ENCODE data around the gene MARVELD2.
"Not testable (repeated sequence)": the region's sequence is repeated elsewhere in the genome, so short reads cannot be mapped to it uniquely, and the experiment has no call there.

MARVELD2 gene

DNA sequence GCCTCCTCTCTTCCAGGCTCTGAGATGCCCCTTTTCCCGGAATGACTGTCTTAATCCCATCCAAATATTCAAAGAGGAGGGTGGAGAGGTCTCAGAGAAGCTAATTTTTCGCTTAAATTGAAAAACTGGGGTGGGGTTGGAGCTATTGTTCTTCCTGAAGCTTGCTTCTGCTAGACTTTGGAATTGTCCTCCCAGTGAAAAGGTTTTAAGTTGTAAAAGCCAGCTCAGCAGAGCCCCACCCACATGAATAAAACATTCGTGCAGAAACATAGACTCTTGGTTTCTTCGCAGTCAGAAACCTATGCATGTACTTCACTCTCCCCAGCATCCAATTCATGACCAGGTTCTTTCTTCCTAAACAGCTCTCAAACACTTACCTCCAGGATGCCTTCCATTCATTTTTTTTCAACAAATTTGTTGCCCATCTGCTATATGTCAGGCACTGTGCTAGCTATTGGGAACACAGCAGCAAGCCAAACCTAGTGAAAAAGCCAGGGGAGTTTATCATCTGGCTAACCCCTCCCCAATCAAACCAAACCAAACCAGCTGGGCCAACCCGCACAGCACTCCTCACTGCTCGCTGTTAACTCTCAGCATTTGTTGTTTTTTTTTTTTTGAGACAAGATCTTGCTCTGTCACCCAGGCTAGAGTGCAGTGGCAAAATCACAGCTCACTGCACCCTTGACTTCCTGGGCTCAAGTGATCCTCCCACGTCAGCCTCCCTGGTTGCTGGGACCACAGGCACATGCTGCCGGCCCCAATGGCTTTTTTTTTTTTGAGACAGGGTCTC is 39.7 kb downstream of the MARVELD2 start:
- no peak overlapping the region for H3K27ac ChIP-seq
- H4K20me1 ChIP-seq (ENCODE audit: insufficient read depth) = no peaks in the 10 kb centered on the region
- no peaks in the 10 kb centered on the region for H3K79me2 ChIP-seq (ENCODE audit: insufficient read depth, low read depth)
- H3K4me2 ChIP-seq = no peak overlapping the region
- no peak overlapping the region for H3K4me3 ChIP-seq (IDR thresholded peaks at IDR 0.05; ENCODE audit: insufficient read depth, low read depth, low read length)
- TF ChIP-seq, protein P1, sequence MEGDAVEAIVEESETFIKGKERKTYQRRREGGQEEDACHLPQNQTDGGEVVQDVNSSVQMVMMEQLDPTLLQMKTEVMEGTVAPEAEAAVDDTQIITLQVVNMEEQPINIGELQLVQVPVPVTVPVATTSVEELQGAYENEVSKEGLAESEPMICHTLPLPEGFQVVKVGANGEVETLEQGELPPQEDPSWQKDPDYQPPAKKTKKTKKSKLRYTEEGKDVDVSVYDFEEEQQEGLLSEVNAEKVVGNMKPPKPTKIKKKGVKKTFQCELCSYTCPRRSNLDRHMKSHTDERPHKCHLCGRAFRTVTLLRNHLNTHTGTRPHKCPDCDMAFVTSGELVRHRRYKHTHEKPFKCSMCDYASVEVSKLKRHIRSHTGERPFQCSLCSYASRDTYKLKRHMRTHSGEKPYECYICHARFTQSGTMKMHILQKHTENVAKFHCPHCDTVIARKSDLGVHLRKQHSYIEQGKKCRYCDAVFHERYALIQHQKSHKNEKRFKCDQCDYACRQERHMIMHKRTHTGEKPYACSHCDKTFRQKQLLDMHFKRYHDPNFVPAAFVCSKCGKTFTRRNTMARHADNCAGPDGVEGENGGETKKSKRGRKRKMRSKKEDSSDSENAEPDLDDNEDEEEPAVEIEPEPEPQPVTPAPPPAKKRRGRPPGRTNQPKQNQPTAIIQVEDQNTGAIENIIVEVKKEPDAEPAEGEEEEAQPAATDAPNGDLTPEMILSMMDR (conservative IDR thresholded peaks at IDR 0.05; ENCODE audit: low read depth, low read length) = no peak
- H2AFZ ChIP-seq (ENCODE audit: low read depth) = no peak overlapping the region
- H3K36me3 ChIP-seq (ENCODE audit: insufficient read depth) = no peaks in the 10 kb centered on the region
- no peak overlapping the region for H3K9ac ChIP-seq
- H3K27me3 ChIP-seq (ENCODE audit: insufficient read depth, low read depth) = no peaks in the 10 kb centered on the region
- H3K4me1 ChIP-seq (ENCODE audit: low read depth, poor library complexity, severe bottlenecking) = no peaks in the 10 kb centered on the region

- not testable (repeated sequence) for H3K27ac ChIP-seq; H3K4me3 ChIP-seq (IDR thresholded peaks at IDR 0.05; ENCODE audit: insufficient read depth, low read depth, low read length); H3K79me2 ChIP-seq (ENCODE audit: insufficient read depth, low read depth); H3K4me1 ChIP-seq (ENCODE audit: low read depth, poor library complexity, severe bottlenecking); H2AFZ ChIP-seq (ENCODE audit: low read depth); H3K36me3 ChIP-seq (ENCODE audit: insufficient read depth); H4K20me1 ChIP-seq (ENCODE audit: insufficient read depth); H3K4me2 ChIP-seq; H3K27me3 ChIP-seq (ENCODE audit: insufficient read depth, low read depth); H3K9ac ChIP-seq
Observed at GRCh38 chr5:69455428-69455988, 40.6 kb downstream of the MARVELD2 start.

DNA sequence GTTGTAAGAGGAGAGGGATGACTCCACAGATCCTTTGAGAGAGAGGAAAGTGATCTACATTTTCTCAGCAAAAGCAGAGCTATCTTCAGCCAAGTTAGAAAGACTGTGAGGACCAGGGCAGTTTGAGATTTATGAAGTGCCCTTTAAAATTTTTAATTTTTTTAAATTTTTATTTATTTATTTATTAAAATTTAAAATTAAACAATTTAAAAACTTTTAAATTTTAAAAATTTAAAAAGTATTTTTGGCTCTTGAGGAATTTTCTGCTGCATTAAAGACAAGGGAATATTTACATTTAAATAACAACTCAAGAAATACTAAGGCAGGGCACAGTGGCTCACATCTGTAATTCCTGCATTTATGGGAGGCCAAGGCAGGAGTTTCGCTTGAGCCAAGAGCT is 47.3 kb downstream of the MARVELD2 start:
- no peak overlapping the region for H3K4me3 ChIP-seq (IDR thresholded peaks at IDR 0.05; ENCODE audit: insufficient read depth, low read depth, low read length)
- H3K27me3 ChIP-seq (ENCODE audit: insufficient read depth, low read depth) = no peaks in the 10 kb centered on the region
- H3K27ac ChIP-seq = no peak overlapping the region
- no peak overlapping the region for H3K4me2 ChIP-seq
- H2AFZ ChIP-seq (ENCODE audit: low read depth) = no peak overlapping the region
- H3K9ac ChIP-seq = no peak overlapping the region
- H4K20me1 ChIP-seq (ENCODE audit: insufficient read depth) = no peaks in the 10 kb centered on the region
- no peaks in the 10 kb centered on the region for H3K4me1 ChIP-seq (ENCODE audit: low read depth, poor library complexity, severe bottlenecking)
- H3K36me3 ChIP-seq (ENCODE audit: insufficient read depth) = no peaks in the 10 kb centered on the region
- H3K79me2 ChIP-seq (ENCODE audit: insufficient read depth, low read depth) = no peaks in the 10 kb centered on the region
- TF ChIP-seq, protein P1 (conservative IDR thresholded peaks at IDR 0.05; ENCODE audit: low read depth, low read length) = no peak

DNA sequence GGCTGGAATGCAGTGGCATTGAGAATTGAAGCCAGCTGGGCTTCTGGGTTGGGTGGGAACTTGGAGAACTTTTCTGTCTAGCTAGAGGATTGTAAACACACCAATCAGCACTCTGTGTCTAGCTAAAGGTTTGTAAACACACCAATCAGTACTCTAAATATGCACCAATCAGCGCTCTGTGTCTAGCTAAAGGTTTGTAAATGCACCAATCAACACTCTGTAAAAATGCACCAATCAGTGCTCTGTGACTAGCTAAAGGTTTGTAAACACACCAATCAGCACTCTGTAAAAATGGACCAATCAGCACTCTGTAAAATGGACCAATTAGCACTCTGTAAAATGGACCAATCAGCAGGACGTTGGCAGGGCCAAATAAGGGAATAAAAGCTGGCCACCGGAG is 51.5 kb downstream of the MARVELD2 start:
- not testable (repeated sequence) for H4K20me1 ChIP-seq (ENCODE audit: insufficient read depth); H3K4me3 ChIP-seq (IDR thresholded peaks at IDR 0.05; ENCODE audit: insufficient read depth, low read depth, low read length); H3K36me3 ChIP-seq (ENCODE audit: insufficient read depth); H3K27me3 ChIP-seq (ENCODE audit: insufficient read depth, low read depth); H3K4me1 ChIP-seq (ENCODE audit: low read depth, poor library complexity, severe bottlenecking); H3K79me2 ChIP-seq (ENCODE audit: insufficient read depth, low read depth); H3K27ac ChIP-seq; H3K4me2 ChIP-seq; H3K9ac ChIP-seq; H2AFZ ChIP-seq (ENCODE audit: low read depth)

GRCh38 chr5:69467442-69468225 is 52.7 kb downstream of the MARVELD2 start:
- Histone ChIP-seq H3K27me3 (ENCODE audit: insufficient read depth, low read depth) (no peaks in the 10 kb centered on the region), H3K36me3 (ENCODE audit: insufficient read depth) (no peaks in the 10 kb centered on the region), H4K20me1 (ENCODE audit: insufficient read depth) (no peaks in the 10 kb centered on the region), H3K4me3 (IDR thresholded peaks at IDR 0.05; ENCODE audit: insufficient read depth, low read depth, low read length) (no peak overlapping the region), H2AFZ (ENCODE audit: low read depth) (no peak overlapping the region), H3K4me1 (ENCODE audit: low read depth, poor library complexity, severe bottlenecking) (no peaks in the 10 kb centered on the region), H3K4me2 (no peak overlapping the region), H3K27ac (no peak overlapping the region), H3K9ac (no peak overlapping the region), H3K79me2 (ENCODE audit: insufficient read depth, low read depth) (no peaks in the 10 kb centered on the region)
- TF ChIP-seq, protein P1 (conservative IDR thresholded peaks at IDR 0.05; ENCODE audit: low read depth, low read length) = no peak
